ENCODE results near the gene DSCAML1.

DSCAML1 gene

GRCh38 chr11:117794772-117795629 is 2.0 kb downstream of the DSCAML1 start:
- Histone ChIP-seq H3K27me3 (ENCODE audit: control insufficient read depth in 1 of 2, insufficient read depth in 2 of 2, low read length in 2 of 2) (peaks cover 20 to 35% of the 10 kb centered on the region in 2 donors), H3K9me3 (ENCODE audit: low read length) (no peaks in the 10 kb centered on the region), H3K27ac (ENCODE audit: low read depth, low read length) (no peak overlapping the region), H3K36me3 (ENCODE audit: insufficient read depth, low read length) (no peaks in the 10 kb centered on the region), H3K9ac (ENCODE audit: low read length) (no peak overlapping the region), H3K4me3 (ENCODE audit: low read depth in 1 of 2, low read length in 2 of 2) (no peak overlapping the region), H3K4me1 (ENCODE audit: insufficient read depth, low read length) (peaks cover 12% of the 10 kb centered on the region)

- Histone ChIP-seq H3K9ac (ENCODE audit: low read length) (no peak overlapping the region), H3K27ac (ENCODE audit: low read depth, low read length) (no peak overlapping the region), H3K9me3 (ENCODE audit: low read length) (no peaks in the 10 kb centered on the region), H3K27me3 (ENCODE audit: control insufficient read depth in 1 of 2, insufficient read depth in 2 of 2, low read length in 2 of 2) (peaks cover 20 to 35% of the 10 kb centered on the region in 2 donors), H3K4me3 (ENCODE audit: low read depth in 1 of 2, low read length in 2 of 2) (no peak overlapping the region), H3K36me3 (ENCODE audit: insufficient read depth, low read length) (no peaks in the 10 kb centered on the region), H3K4me1 (ENCODE audit: insufficient read depth, low read length) (peaks cover 12% of the 10 kb centered on the region)
Observed at GRCh38 chr11:117794135-117794534, 2.9 kb downstream of the DSCAML1 start.

- H3K9ac ChIP-seq (ENCODE audit: low read length), result no peak overlapping the region
- H3K36me3 ChIP-seq (ENCODE audit: insufficient read depth, low read length), result no peaks in the 10 kb centered on the region
- no peak overlapping the region for H3K27ac ChIP-seq (ENCODE audit: low read depth, low read length)
- H3K9me3 ChIP-seq (ENCODE audit: low read length), result no peaks in the 10 kb centered on the region
- H3K27me3 ChIP-seq (ENCODE audit: control insufficient read depth in 1 of 2, insufficient read depth in 2 of 2, low read length in 2 of 2), result peaks cover 20 to 35% of the 10 kb centered on the region in 2 donors
- peaks cover 12% of the 10 kb centered on the region for H3K4me1 ChIP-seq (ENCODE audit: insufficient read depth, low read length)
- H3K4me3 ChIP-seq (ENCODE audit: low read depth in 1 of 2, low read length in 2 of 2), result no peak overlapping the region
Observed at GRCh38 chr11:117793583-117793982, 3.4 kb downstream of the DSCAML1 start.

GRCh38 chr11:117792992-117793391 is 4.0 kb downstream of the DSCAML1 start:
- Histone ChIP-seq H3K36me3 (ENCODE audit: insufficient read depth, low read length) (no peaks in the 10 kb centered on the region), H3K9me3 (ENCODE audit: low read length) (no peaks in the 10 kb centered on the region), H3K4me3 (ENCODE audit: low read depth in 1 of 2, low read length in 2 of 2) (no peak overlapping the region), H3K27me3 (ENCODE audit: control insufficient read depth in 1 of 2, insufficient read depth in 2 of 2, low read length in 2 of 2) (peaks cover 20 to 35% of the 10 kb centered on the region in 2 donors), H3K27ac (ENCODE audit: low read depth, low read length) (no peak overlapping the region), H3K9ac (ENCODE audit: low read length) (no peak overlapping the region), H3K4me1 (ENCODE audit: insufficient read depth, low read length) (peaks cover 12% of the 10 kb centered on the region)

GRCh38 chr11:117792241-117792640 is 4.8 kb downstream of the DSCAML1 start:
- Histone ChIP-seq H3K9me3 (ENCODE audit: low read length) (no peaks in the 10 kb centered on the region), H3K4me1 (ENCODE audit: insufficient read depth, low read length) (peaks cover 12% of the 10 kb centered on the region), H3K27ac (ENCODE audit: low read depth, low read length) (no peak overlapping the region), H3K4me3 (ENCODE audit: low read depth in 1 of 2, low read length in 2 of 2) (no peak overlapping the region), H3K27me3 (ENCODE audit: control insufficient read depth in 1 of 2, insufficient read depth in 2 of 2, low read length in 2 of 2) (peaks cover 20 to 34% of the 10 kb centered on the region in 2 donors), H3K9ac (ENCODE audit: low read length) (no peak overlapping the region), H3K36me3 (ENCODE audit: insufficient read depth, low read length) (no peaks in the 10 kb centered on the region)

- Histone ChIP-seq H3K4me1 (ENCODE audit: insufficient read depth, low read length) (no peaks in the 10 kb centered on the region), H3K9ac (ENCODE audit: low read length) (no peak overlapping the region), H3K9me3 (ENCODE audit: low read length) (no peaks in the 10 kb centered on the region), H3K36me3 (ENCODE audit: insufficient read depth, low read length) (no peaks in the 10 kb centered on the region), H3K4me3 (ENCODE audit: low read depth in 1 of 2, low read length in 2 of 2) (no peak overlapping the region), H3K27ac (ENCODE audit: low read depth, low read length) (no peak overlapping the region), H3K27me3 (ENCODE audit: control insufficient read depth in 1 of 2, insufficient read depth in 2 of 2, low read length in 2 of 2) (peaks cover 8 to 15% of the 10 kb centered on the region in 2 donors)
Observed at GRCh38 chr11:117790279-117790678, 6.7 kb downstream of the DSCAML1 start.

GRCh38 chr11:117789241-117789640 is 7.8 kb downstream of the DSCAML1 start:
- no peaks in the 10 kb centered on the region for H3K4me1 ChIP-seq (ENCODE audit: insufficient read depth, low read length)
- no peaks in the 10 kb centered on the region for H3K36me3 ChIP-seq (ENCODE audit: insufficient read depth, low read length)
- H3K9me3 ChIP-seq (ENCODE audit: low read length), result no peaks in the 10 kb centered on the region
- no peak overlapping the region for H3K4me3 ChIP-seq (ENCODE audit: low read depth in 1 of 2, low read length in 2 of 2)
- peaks cover 2 to 5% of the 10 kb centered on the region in 2 donors for H3K27me3 ChIP-seq (ENCODE audit: control insufficient read depth in 1 of 2, insufficient read depth in 2 of 2, low read length in 2 of 2)
- H3K9ac ChIP-seq (ENCODE audit: low read length), result no peak overlapping the region
- no peak overlapping the region for H3K27ac ChIP-seq (ENCODE audit: low read depth, low read length)

- Histone ChIP-seq H3K27ac (ENCODE audit: low read depth, low read length) (no peak overlapping the region), H3K36me3 (ENCODE audit: insufficient read depth, low read length) (no peaks in the 10 kb centered on the region)
Observed at GRCh38 chr11:117786135-117786870, 10.7 kb downstream of the DSCAML1 start.

GRCh38 chr11:117782101-117782500 is 14.9 kb downstream of the DSCAML1 start:
- no peak overlapping the region for H3K4me3 ChIP-seq (ENCODE audit: low read depth in 1 of 2, low read length in 2 of 2)
- no peaks in the 10 kb centered on the region for H3K9me3 ChIP-seq (ENCODE audit: low read length)
- peaks cover 12% of the 10 kb centered on the region for H3K36me3 ChIP-seq (ENCODE audit: insufficient read depth, low read length)
- no peak overlapping the region for H3K27ac ChIP-seq (ENCODE audit: low read depth, low read length)
- no peaks in the 10 kb centered on the region for H3K4me1 ChIP-seq (ENCODE audit: insufficient read depth, low read length)
- no peak overlapping the region for H3K9ac ChIP-seq (ENCODE audit: low read length)
- no peaks in the 10 kb centered on the region for H3K27me3 ChIP-seq (ENCODE audit: control insufficient read depth in 1 of 2, insufficient read depth in 2 of 2, low read length in 2 of 2)

More at GRCh38 chr11:117786135-117786870, 10.7 kb downstream of the DSCAML1 start:
- Histone ChIP-seq H3K4me1 (ENCODE audit: insufficient read depth, low read length) (no peaks in the 10 kb centered on the region), H3K9ac (ENCODE audit: low read length) (no peak overlapping the region), H3K27me3 (ENCODE audit: control insufficient read depth in 1 of 2, insufficient read depth in 2 of 2, low read length in 2 of 2) (no peaks in the 10 kb centered on the region), H3K9me3 (ENCODE audit: low read length) (no peaks in the 10 kb centered on the region), H3K4me3 (ENCODE audit: low read depth in 1 of 2, low read length in 2 of 2) (no peak overlapping the region)

GRCh38 chr11:117781627-117782026 is 15.4 kb downstream of the DSCAML1 start:
- peaks cover 15% of the 10 kb centered on the region for H3K36me3 ChIP-seq (ENCODE audit: insufficient read depth, low read length)
- H3K27me3 ChIP-seq (ENCODE audit: control insufficient read depth in 1 of 2, insufficient read depth in 2 of 2, low read length in 2 of 2), result no peaks in the 10 kb centered on the region
- no peaks in the 10 kb centered on the region for H3K4me1 ChIP-seq (ENCODE audit: insufficient read depth, low read length)
- no peaks in the 10 kb centered on the region for H3K9me3 ChIP-seq (ENCODE audit: low read length)
- no peak overlapping the region for H3K9ac ChIP-seq (ENCODE audit: low read length)
- no peak overlapping the region for H3K4me3 ChIP-seq (ENCODE audit: low read depth in 1 of 2, low read length in 2 of 2)
- H3K27ac ChIP-seq (ENCODE audit: low read depth, low read length), result no peak overlapping the region

GRCh38 chr11:117780456-117780855 is 16.6 kb downstream of the DSCAML1 start:
- Histone ChIP-seq H3K27ac (ENCODE audit: low read depth, low read length) (no peak overlapping the region), H3K27me3 (ENCODE audit: control insufficient read depth in 1 of 2, insufficient read depth in 2 of 2, low read length in 2 of 2) (no peaks in the 10 kb centered on the region), H3K9ac (ENCODE audit: low read length) (no peak overlapping the region), H3K4me3 (ENCODE audit: low read depth in 1 of 2, low read length in 2 of 2) (no peak overlapping the region), H3K36me3 (ENCODE audit: insufficient read depth, low read length) (peaks cover 15% of the 10 kb centered on the region), H3K9me3 (ENCODE audit: low read length) (no peaks in the 10 kb centered on the region), H3K4me1 (ENCODE audit: insufficient read depth, low read length) (no peaks in the 10 kb centered on the region)

Data from muscle layer of colon (tissue), 2 donors.